HG03469 (cell line): ENCODE measurements around the gene TNKS1BP1.
"Not testable (repeated sequence)": the region's sequence is repeated elsewhere in the genome, so short reads cannot be mapped to it uniquely, and the experiment has no call there.

ENCODE experiments used
- ATAC-seq: cut with Tn5 transposase; IDR thresholded peaks from one replicate; pipeline ENCODE4 v1.9.1; 2021; ENCODE audit warnings: mild to moderate bottlenecking, moderate library complexity, moderate number of reproducible peaks; ENCODE audit not compliant: unreplicated experiment

Gene TNKS1BP1

GRCh38 chr11:57353852-57354251 lies 29.1 kb upstream of the TNKS1BP1 start:
- ATAC-seq, result no peak

- no peak for ATAC-seq
Observed at GRCh38 chr11:57353446-57353845, 28.7 kb upstream of the TNKS1BP1 start.

- no peak for ATAC-seq
Observed at GRCh38 chr11:57353036-57353435, 28.3 kb upstream of the TNKS1BP1 start.

- ATAC-seq, result no peak
Observed at GRCh38 chr11:57349491-57350274, 24.9 kb upstream of the TNKS1BP1 start.

- ATAC-seq, result no peak
Observed at GRCh38 chr11:57348636-57349313, 24.0 kb upstream of the TNKS1BP1 start.

GRCh38 chr11:57348052-57348451 lies 23.3 kb upstream of the TNKS1BP1 start:
- no peak for ATAC-seq

- ATAC-seq, result no peak
Observed at GRCh38 chr11:57347336-57347735, 22.6 kb upstream of the TNKS1BP1 start.

- no peak for ATAC-seq
Observed at GRCh38 chr11:57345555-57346211, 20.9 kb upstream of the TNKS1BP1 start.

GRCh38 chr11:57344826-57345225 lies 20.1 kb upstream of the TNKS1BP1 start:
- no peak for ATAC-seq

- ATAC-seq, result no peak
Observed at GRCh38 chr11:57343825-57344224, 19.1 kb upstream of the TNKS1BP1 start.

GRCh38 chr11:57342702-57343101 lies 17.9 kb upstream of the TNKS1BP1 start:
- ATAC-seq, result no peak

GRCh38 chr11:57341250-57341808 lies 16.6 kb upstream of the TNKS1BP1 start:
- ATAC-seq, result no peak

- ATAC-seq, result no peak
Observed at GRCh38 chr11:57340039-57340615, 15.4 kb upstream of the TNKS1BP1 start.

- no peak for ATAC-seq
Observed at GRCh38 chr11:57339328-57339727, 14.6 kb upstream of the TNKS1BP1 start.

GRCh38 chr11:57338142-57338541 lies 13.4 kb upstream of the TNKS1BP1 start, which contains the start of gene P2RX3:
Gene P2RX3 (plus strand): TSS chr11:57338352. CDS start chr11:57338551, 199 bp downstream.
- ATAC-seq, result no peak

- ATAC-seq, result not testable (repeated sequence)
Observed at GRCh38 chr11:57336856-57337255, 12.1 kb upstream of the TNKS1BP1 start.

GRCh38 chr11:57336111-57336666 lies 11.4 kb upstream of the TNKS1BP1 start:
- ATAC-seq, result no peak

GRCh38 chr11:57335343-57336110 lies 10.8 kb upstream of the TNKS1BP1 start, which contains the start of gene SSRP1:
Gene SSRP1 (minus strand): TSS chr11:57335892. CDS start chr11:57335121, 771 bp downstream.
- peak; percentile 97 for ATAC-seq

- no peak for ATAC-seq
Observed at GRCh38 chr11:57335023-57335342, 10.2 kb upstream of the TNKS1BP1 start.
